Esophagus (tissue), 2 donors: ENCODE results near the gene PRG3. TPM values are rescaled to one million over a fixed set of nuclear protein-coding genes. Genes with fewer than 3 reads are reported as not detected.

Experiments used
- H3K27ac ChIP-seq, 2 donors: one replicate each; pipeline ENCODE4 v1.5.1; 2013; ENCODE audit warnings: low read depth in 2 of 2, mild to moderate bottlenecking in 2 of 2, inconsistent platforms in 1 of 2, low read length in 1 of 2, moderate library complexity in 1 of 2
- H3K27me3 ChIP-seq, 2 donors: one replicate each; pipeline ENCODE4 v1.6.1; 2013; ENCODE audit warnings: low read length in 2 of 2, control low read depth in 1 of 2, mild to moderate bottlenecking in 1 of 2; ENCODE audit not compliant: insufficient read depth in 2 of 2, control insufficient read depth in 1 of 2
- H3K36me3 ChIP-seq, 2 donors: one replicate each; pipeline ENCODE4 v1.6.1; 2013; ENCODE audit warnings: low read length in 1 of 2; ENCODE audit not compliant: control insufficient read depth in 2 of 2, insufficient read depth in 2 of 2
- H3K4me1 ChIP-seq, 2 donors: one replicate each; pipeline ENCODE4 v1.6.1; 2013; ENCODE audit warnings: low read length in 1 of 2; ENCODE audit not compliant: control insufficient read depth in 2 of 2, insufficient read depth in 2 of 2
- H3K4me3 ChIP-seq, 2 donors: one replicate each; pipeline ENCODE4 v1.5.1; 2013; ENCODE audit warnings: low read length in 2 of 2, mild to moderate bottlenecking in 2 of 2, low read depth in 1 of 2, moderate library complexity in 1 of 2
- H3K9me3 ChIP-seq, 2 donors: one replicate each; pipeline ENCODE4 v1.6.1; 2013; ENCODE audit warnings: mild to moderate bottlenecking in 2 of 2, low read depth in 1 of 2, low read length in 1 of 2, moderate library complexity in 1 of 2; ENCODE audit not compliant: control insufficient read depth in 2 of 2, insufficient read depth in 1 of 2
- WGBS, 2 donors: extraction: QIAGEN DNeasy Blood & Tissue Kit; methylation state at CpG; one replicate each; pipeline ENCODE4 v1.1.7; 2013; 5-methylcytosine and 5-hydroxymethylcytosine counted together
- polyA plus RNA-seq, 2 donors: library from polyadenylated mRNA; stranded (reverse); fragments of 200-250 nt; gene quantifications; one replicate each; pipeline ENCODE4 v1.2.3, GENCODE V29; 2013
- donor health status: healthy with polysubstance abuse.
- donor health status: Bipolar disorder and iron deficiency.

Gene PRG3
- polyA plus RNA-seq, 2 donors, result not detected

DNA sequence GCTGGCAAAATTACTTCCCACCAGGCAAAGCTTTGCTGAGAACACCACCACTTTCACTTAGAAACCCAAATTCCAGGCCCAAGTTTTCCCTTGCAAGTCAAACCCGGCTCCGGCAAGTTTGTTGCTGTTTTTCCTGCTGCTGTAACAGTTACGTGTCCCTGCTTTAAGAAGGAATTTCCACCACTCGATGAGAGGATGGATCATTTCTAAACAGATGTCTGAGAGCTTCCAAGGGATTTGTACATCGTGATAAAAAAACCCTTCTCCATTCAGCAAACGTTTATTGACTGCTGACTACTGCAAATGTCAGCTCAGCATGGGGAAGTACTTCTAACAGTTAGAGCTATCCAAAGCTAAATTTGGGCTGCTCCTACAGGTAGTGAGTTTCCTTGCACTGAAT lies 23.1 kb downstream of the PRG3 start:
- no peak overlapping the region for H3K27ac ChIP-seq

DNA sequence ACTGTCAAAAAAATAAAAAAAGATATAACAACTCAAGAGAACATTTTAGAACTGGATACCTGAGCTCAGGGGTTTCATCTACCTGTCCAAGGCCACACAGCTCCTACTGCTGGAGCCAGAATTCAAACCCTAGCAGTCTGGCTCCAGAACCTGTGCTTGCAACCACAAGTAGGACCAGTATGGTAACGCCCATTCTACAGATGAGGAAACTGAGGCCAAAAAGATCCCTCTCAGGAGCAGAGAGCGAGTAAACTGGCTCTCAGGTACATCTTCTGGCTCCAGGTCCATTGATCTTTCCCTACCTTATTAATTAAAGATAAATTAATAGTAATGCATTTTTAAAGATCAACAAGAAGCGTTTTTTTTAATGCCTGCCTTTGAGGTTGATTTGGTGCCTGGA lies 23.6 kb downstream of the PRG3 start:
- Histone ChIP-seq H3K36me3 (no peaks in the 10 kb centered on the region), H3K27ac (no peak overlapping the region)
- 79 to 81% methylated on average over 3 of the region's 3 CpGs for WGBS, 2 donors

More for the DNA sequence above, 23.1 kb downstream of the PRG3 start:
- Histone ChIP-seq H3K27me3 (no peaks in the 10 kb centered on the region), H3K36me3 (no peaks in the 10 kb centered on the region), H3K9me3 (no peaks in the 10 kb centered on the region), H3K4me3 (no peak overlapping the region), H3K4me1 (peaks cover 0 to 2% of the 10 kb centered on the region in 2 donors)
- WGBS, 2 donors, result 40% methylated on average over 6 of the region's 6 CpGs

DNA sequence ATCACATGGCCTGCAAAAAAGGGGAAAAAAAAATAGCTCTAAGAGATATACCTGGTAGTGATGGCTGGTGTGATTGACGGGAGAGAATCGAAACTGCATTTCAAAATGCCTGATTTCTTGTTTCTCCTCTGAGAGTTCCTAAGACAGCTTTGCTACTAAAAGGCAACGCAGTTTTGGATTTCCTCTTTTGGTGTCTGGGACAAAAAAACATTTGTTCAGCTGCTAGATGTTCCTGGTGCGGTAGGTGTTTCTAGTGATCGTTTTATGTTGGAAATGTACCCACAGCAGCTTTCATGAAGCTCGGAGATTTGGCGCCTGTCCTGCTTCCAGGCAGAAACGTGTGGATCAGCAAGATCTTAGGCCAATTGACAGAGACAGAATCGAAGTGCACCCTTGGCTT lies 24.7 kb downstream of the PRG3 start:
- Histone ChIP-seq H3K27ac (no peak overlapping the region), H3K9me3 (no peaks in the 10 kb centered on the region), H3K27me3 (no peaks in the 10 kb centered on the region), H3K4me1 (peaks cover 0 to 2% of the 10 kb centered on the region in 2 donors), H3K4me3 (no peak overlapping the region), H3K36me3 (no peaks in the 10 kb centered on the region)
- 57 to 60% methylated on average over 9 of the region's 9 CpGs for WGBS, 2 donors

More for the DNA sequence above, 23.6 kb downstream of the PRG3 start:
- H3K4me3 ChIP-seq, result no peak overlapping the region
- H3K9me3 ChIP-seq, result no peaks in the 10 kb centered on the region
- H3K4me1 ChIP-seq, result peaks cover 0 to 2% of the 10 kb centered on the region in 2 donors
- H3K27me3 ChIP-seq, result no peaks in the 10 kb centered on the region

DNA sequence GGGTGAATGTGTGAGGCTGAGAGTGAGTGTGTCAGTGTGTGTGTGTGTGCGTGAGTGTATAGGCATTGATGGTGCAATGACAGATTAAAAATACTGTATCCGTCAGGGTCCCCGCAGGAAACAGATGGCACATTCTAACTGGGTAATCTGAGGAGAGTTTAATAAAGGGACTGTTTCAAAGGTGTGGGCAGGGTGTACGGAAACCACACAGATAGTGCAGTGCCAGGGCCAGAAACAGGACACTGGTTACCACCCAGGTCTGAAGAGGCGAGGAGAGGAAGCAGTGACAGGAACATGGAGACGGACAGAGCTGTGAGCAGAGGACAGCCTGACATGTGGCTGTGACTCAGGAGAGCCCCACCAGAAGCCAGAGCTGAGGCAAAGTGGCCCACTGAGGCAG lies 26.3 kb downstream of the PRG3 start:
- Histone ChIP-seq H3K36me3 (no peaks in the 10 kb centered on the region), H3K4me3 (no peak overlapping the region), H3K27ac (no peak overlapping the region), H3K4me1 (peaks cover 0 to 2% of the 10 kb centered on the region in 2 donors), H3K9me3 (no peaks in the 10 kb centered on the region), H3K27me3 (no peaks in the 10 kb centered on the region)
- 79 to 80% methylated on average over 6 of the region's 6 CpGs for WGBS, 2 donors

DNA sequence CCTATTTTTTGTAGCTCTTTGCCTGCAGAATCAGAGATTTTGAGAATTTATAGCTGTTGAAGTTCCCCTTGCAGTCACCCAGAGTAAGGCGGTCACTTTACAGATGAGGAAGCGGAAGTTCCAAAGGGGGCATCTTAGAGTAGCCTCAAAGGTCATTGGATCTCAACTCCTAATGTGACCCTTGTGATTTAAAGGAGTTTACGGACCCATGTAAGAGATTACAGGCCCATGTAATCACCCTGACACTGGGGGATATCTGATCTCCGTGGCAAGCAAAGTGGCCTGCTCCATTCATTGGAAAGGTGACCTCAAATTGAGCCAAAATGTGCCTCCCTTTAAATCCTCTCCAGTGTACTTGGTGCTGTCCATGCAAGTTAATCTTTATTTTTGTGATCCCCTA lies 27.1 kb downstream of the PRG3 start:
- H3K27ac ChIP-seq, result no peak overlapping the region
- no peaks in the 10 kb centered on the region for H3K9me3 ChIP-seq
- H3K27me3 ChIP-seq, result no peaks in the 10 kb centered on the region
- no peaks in the 10 kb centered on the region for H3K36me3 ChIP-seq
- H3K4me3 ChIP-seq, result no peak overlapping the region
- WGBS, 2 donors, result 76 to 81% methylated on average over 4 of the region's 4 CpGs
- H3K4me1 ChIP-seq, result no peaks in the 10 kb centered on the region

DNA sequence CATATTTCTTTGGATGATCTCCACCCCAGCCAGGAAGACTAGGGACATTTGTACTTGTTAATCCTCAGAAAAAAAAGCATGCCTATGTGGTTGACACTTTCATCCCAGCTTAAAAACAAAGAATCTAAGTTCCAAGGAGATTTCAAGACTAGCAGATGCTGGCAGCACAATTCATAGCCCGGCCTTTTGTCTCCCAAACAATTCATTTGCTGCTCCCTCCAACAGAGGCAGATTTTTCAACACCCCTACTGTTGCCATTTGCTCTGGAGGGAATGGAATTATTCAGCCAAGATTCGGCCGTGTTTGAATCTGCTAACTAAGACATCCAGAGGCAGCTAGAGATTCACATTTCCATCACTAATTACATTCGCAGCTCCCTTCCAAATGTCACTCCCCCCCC lies 27.5 kb downstream of the PRG3 start:
- Histone ChIP-seq H3K27me3 (no peaks in the 10 kb centered on the region), H3K9me3 (no peaks in the 10 kb centered on the region), H3K4me1 (no peaks in the 10 kb centered on the region), H3K27ac (no peak overlapping the region), H3K36me3 (no peaks in the 10 kb centered on the region), H3K4me3 (no peak overlapping the region)
- 57 to 59% methylated on average over 4 of the region's 4 CpGs for WGBS, 2 donors

DNA sequence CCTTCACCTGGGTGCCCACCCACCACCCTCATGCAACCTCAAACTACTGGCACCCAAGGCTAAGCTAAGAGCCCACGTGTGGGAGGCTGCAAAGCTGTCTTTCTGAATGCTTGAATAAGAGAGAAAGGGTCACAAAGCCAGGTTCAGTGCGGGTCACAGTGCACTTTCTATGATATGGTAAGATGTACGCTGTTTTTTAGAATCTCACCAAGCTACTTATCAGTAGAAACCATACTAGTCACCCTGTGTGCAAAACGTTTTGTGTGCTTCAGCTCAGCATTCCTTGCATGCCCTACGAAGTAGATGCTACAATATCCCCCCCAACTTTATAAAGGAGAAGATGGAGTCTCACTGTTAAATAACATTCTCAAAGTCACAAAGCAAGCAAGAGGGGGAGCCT lies 27.9 kb downstream of the PRG3 start:
- H3K27ac ChIP-seq, result no peak overlapping the region
- no peaks in the 10 kb centered on the region for H3K9me3 ChIP-seq
- 62 to 68% methylated on average over 5 of the region's 5 CpGs for WGBS, 2 donors
- H3K4me3 ChIP-seq, result no peak overlapping the region
- no peaks in the 10 kb centered on the region for H3K36me3 ChIP-seq
- no peaks in the 10 kb centered on the region for H3K27me3 ChIP-seq
- no peaks in the 10 kb centered on the region for H3K4me1 ChIP-seq

DNA sequence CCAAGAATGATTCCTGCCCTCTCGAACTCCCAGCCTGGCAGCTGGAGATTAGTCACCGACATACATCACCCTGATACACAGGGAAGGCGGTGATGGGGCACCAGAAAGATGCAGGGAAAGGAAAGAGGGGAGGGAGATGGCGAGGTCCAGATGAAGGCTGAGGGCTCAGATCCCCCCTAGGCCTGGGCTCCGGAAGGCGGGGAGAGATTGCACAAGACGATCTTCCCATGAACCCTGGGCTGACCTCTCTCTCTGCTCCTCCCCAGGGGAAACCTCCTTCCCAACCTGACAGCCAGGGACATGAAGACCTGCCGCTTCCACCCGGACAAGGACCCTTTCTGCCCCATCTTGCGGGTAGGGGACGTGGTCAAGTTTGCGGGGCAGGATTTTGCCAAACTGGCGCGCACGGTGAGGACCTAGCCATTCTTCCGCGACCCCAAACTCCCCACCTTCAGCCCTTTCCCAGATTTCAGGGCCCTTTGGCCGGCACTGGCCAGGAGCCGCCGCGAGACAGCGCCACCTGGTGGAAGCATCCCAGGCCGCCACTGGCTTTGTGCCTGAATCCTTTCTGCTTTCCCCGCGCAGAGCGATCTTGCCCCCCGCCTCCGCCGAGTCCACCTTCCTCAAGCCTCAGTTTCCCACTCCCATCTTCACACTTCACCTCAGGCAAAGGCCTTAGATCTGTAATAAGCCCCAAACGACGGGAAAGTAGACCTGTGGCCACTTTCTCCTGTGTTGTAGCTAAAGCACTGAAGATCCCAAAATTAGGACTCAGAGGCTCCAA lies 31.3 kb downstream of the PRG3 start:
- H3K27me3 ChIP-seq, result no peaks in the 10 kb centered on the region
- 26 to 28% methylated on average over 31 of the region's 31 CpGs for WGBS, 2 donors
- no peak overlapping the region for H3K4me3 ChIP-seq
- H3K36me3 ChIP-seq, result no peaks in the 10 kb centered on the region
- no peaks in the 10 kb centered on the region for H3K9me3 ChIP-seq
- H3K4me1 ChIP-seq, result no peaks in the 10 kb centered on the region
- no peak overlapping the region for H3K27ac ChIP-seq

DNA sequence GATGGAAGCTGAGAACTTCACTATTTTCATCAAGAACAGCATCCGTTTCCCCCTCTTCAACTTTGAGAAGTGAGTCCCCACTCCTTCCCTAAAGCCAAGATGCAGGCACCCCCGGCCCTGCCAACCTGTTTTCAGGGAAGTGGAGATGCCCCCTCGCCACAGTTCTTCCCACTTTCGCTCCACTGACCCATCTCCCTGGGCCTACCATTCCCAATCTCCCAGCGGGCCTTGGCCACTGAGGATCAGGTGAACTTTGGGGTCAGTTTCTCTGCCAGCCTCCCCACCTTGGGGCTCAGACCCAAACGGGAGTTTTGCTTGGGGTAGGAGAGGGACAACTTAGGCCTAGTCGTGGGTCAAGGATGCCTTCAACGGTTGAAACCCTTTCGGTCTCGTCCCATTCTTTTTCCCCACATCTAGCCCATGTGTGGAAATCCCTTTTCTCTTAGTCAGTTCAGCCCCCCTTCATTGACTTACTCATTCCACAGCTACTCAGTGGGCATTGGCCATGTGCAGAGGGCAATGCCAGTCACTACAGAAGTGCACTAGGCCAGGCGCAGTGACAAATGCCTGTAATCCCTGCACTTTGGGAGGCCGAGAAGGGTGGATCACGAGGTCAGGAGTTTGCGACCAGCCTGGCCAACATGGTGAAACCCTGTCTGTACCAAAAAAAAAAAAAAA lies 32.2 kb downstream of the PRG3 start:
- Histone ChIP-seq H3K36me3 (no peaks in the 10 kb centered on the region), H3K27me3 (no peaks in the 10 kb centered on the region), H3K27ac (no peak overlapping the region), H3K9me3 (no peaks in the 10 kb centered on the region), H3K4me3 (no peak overlapping the region), H3K4me1 (no peaks in the 10 kb centered on the region)
- 86 to 87% methylated on average over 14 of the region's 14 CpGs for WGBS, 2 donors

DNA sequence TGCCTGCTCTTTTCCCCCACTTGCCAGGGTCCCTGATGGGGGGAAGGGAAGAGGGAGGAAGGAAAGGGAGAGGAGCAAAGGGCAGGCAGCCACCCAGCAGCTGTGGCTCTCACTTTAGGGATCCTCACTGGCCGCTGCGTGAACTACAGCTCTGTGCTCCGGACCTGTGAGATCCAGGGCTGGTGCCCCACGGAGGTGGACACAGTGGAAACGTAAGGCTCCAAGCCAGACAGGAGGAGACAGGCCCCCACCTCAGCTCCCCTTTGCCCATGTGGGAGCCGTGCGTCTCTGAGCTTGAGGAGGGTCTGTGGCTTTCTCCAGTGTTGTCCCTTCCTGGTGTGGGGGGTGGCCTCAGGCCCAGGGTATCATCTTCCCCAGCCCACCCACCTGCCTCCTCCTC lies 32.9 kb downstream of the PRG3 start:
- Histone ChIP-seq H3K27ac (no peak overlapping the region), H3K9me3 (no peaks in the 10 kb centered on the region), H3K4me3 (no peak overlapping the region), H3K27me3 (no peaks in the 10 kb centered on the region), H3K4me1 (no peaks in the 10 kb centered on the region), H3K36me3 (no peaks in the 10 kb centered on the region)
- whole genome bisulfite sequencing, 2 donors, result 75 to 89% methylated on average over 7 of the region's 7 CpGs
